Sigmoid colon (tissue), 4 donors: ENCODE results near the gene USP54.

Source experiments
- EP300 ChIP-seq, 4 donors: sonication (generic); formaldehyde crosslinking; IDR thresholded peaks; one replicate each; pipeline ENCODE4 v1.6.1; 2017; ENCODE audit warnings: antibody characterized with exemption in 4 of 4
- POLR2A ChIP-seq, 2 donors: fragments of 450-650 bp; IDR thresholded peaks; one replicate each; pipeline ENCODE4 v1.6.1; 2016; ENCODE audit warnings: antibody characterized with exemption in 2 of 2, mild to moderate bottlenecking in 2 of 2, moderate library complexity in 2 of 2
- TF ChIP-seq, protein P1 (sequence below), 4 experiments: fragments of 450-650 bp in 3 of 4; fragments of 200-600 bp in 1 of 4; IDR thresholded peaks; one replicate each; pipeline ENCODE4 v1.5.1; 2016 to 2019; ENCODE audit warnings: antibody characterized with exemption in 4 of 4, mild to moderate bottlenecking in 3 of 4, moderate library complexity in 2 of 4

DNA sequence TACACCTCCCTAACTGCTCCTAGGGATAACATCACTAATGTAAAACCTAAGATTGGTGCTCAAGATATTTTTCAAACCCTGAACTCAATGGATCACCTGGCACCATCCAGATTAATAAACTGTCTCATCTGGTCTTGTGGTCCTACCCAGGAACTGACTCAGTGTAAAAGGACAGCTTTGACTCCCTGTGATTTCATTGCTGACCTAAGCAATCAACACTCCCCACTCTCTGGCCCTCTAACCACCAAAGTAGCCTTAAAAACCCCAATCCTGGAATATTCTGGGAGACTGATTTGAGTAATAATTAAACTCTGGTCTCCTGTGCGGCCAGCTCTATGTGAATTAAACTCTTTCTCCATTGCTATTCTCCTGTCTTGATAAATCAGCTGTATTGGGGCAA is 6.2 kb upstream of the USP54 start:
- no peak for TF ChIP-seq EP300 (IDR thresholded peaks at IDR 0.05)
- TF ChIP-seq, protein P1, sequence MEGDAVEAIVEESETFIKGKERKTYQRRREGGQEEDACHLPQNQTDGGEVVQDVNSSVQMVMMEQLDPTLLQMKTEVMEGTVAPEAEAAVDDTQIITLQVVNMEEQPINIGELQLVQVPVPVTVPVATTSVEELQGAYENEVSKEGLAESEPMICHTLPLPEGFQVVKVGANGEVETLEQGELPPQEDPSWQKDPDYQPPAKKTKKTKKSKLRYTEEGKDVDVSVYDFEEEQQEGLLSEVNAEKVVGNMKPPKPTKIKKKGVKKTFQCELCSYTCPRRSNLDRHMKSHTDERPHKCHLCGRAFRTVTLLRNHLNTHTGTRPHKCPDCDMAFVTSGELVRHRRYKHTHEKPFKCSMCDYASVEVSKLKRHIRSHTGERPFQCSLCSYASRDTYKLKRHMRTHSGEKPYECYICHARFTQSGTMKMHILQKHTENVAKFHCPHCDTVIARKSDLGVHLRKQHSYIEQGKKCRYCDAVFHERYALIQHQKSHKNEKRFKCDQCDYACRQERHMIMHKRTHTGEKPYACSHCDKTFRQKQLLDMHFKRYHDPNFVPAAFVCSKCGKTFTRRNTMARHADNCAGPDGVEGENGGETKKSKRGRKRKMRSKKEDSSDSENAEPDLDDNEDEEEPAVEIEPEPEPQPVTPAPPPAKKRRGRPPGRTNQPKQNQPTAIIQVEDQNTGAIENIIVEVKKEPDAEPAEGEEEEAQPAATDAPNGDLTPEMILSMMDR (IDR thresholded peaks at IDR 0.05), result no peak
- no peak for TF ChIP-seq POLR2A (IDR thresholded peaks at IDR 0.05)
